HG03520 (cell line): ENCODE results near the gene EEF1E1.
A peak's percentile ranks its signal among the peaks of the same experiment; 100 is the strongest.

Experiments
- ATAC-seq: cut with Tn5 transposase; IDR thresholded peaks from one replicate; pipeline ENCODE4 v1.9.1; 2021; ENCODE audit warnings: mild to moderate bottlenecking, moderate library complexity; ENCODE audit not compliant: unreplicated experiment

The EEF1E1 gene

DNA sequence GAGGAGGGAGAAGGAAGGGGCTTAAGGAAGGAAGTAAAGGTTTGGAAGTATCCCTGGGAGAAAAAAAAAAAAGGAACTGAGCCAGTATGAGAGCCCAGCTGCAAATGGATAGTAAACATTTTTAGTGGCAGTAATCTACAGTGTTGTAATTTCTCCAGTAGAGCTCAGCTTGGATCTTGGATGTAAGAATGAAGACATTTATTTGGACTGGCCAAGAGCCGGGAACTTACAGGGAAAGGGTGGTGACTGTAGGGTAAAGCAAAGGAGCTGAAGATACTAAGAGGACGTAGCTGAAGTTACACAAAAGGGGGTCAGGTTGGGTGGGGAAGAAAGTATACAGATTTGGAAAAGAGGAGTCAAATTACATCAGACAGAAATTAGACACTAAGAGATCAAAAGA lies 13.5 kb downstream of the EEF1E1 start:
- no peak for ATAC-seq

DNA sequence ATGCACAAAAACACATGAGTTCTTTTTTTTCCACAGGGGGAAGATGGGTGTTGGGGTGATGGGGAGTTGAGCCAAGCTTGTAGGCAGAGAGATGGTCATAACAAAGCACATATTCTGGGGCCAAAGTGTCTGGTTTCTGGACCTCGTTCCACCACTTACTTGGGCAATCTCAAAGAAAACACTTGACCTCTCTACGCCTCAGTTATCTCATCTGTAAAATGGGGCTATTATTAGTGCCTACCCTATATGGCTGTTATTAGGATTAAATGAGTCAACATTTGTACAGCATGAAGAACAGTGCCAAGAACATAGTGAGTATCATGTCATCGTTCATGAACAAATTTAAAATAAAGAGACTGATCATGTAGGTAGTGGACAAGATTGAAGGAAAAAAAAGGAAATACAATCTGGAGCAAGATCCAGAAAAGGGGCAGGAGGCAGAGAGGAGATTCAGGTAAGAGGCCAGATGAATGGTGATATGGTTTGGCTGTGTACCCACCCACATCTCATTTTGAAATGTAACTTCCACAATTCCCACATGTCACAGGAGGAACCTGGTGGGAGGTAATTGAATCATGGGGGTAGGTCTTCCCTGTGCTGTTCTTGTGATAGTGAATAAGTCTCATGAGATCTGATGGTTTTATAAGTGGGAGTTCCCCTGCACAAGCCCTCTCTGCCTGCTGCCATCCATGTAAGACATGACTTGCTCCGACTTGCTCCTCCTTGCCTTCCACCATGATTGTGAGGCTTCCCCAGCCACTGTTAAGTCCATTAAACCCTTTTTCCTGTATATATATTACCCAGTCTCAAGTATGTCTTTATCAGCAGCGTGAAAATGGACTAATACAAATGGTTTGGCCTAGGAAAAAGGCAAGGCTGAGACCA lies 14.2 kb downstream of the EEF1E1 start:
- no peak for ATAC-seq

DNA sequence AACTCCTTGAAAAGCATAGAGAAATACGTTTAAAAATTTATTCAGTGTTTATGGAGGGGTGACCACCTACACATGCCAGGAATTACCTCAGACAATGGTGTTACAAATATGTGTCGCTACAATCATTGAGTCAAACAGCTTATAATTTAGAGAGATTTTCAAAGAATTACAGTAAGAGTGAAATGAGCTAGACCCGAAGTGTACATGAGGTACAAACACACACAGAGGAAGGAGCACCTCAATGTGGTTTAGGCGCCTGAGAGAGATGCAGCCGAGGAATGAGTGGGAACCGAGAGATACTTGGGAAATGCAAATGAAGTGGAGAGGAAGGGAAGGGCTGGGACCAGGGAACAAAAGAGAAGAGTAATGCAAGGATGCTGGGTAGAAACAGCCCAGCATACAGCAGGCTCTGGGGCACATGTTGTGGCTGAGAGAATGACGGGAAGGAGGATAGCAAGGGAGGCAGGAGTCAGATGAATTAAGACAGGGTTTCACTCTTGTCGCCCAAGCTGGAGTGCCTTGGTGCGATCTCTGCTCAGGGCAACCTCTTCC lies 15.5 kb downstream of the EEF1E1 start:
- no peak for ATAC-seq

DNA sequence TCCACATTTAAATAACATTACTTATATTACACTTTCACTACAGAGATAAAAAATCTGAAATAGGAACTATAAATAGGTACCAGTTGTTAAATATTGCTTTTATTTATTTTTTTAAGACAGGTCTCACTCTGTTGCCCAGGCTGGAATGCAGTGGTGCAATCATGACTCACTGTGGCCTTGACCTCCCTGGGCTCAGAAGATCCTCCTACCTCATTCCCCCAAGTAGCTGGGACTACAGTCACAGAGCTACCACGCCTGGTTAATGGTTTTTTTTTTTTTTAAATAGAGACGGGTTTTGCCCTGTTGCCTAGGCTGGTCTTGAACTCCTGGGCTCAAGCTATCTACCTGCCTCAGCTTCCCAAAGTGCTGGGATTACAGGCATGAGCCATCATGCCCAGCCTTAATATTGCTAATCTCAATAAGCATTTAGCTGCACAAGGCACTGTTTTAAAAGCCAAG lies 17.3 kb downstream of the EEF1E1 start:
- ATAC-seq, result no peak

DNA sequence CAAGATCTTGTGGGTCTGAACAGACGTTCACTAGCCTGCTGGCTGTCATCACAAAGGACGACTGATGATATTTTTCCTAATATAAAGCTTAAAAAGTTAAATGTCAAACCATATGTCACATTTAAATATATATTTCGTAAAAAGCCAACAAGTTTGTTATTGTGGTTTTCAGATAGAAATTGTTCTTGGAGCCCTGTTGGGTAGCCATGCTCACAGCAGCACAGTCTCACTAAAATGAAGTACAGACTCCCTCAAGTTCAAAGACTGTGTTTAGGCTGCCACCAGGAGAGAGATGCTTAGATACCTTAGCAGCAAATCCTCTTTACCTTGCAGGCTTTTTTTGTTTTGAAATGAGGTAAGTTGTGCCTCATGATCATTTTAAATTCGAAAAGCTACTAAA lies 17.8 kb downstream of the EEF1E1 start:
- ATAC-seq, result no peak

DNA sequence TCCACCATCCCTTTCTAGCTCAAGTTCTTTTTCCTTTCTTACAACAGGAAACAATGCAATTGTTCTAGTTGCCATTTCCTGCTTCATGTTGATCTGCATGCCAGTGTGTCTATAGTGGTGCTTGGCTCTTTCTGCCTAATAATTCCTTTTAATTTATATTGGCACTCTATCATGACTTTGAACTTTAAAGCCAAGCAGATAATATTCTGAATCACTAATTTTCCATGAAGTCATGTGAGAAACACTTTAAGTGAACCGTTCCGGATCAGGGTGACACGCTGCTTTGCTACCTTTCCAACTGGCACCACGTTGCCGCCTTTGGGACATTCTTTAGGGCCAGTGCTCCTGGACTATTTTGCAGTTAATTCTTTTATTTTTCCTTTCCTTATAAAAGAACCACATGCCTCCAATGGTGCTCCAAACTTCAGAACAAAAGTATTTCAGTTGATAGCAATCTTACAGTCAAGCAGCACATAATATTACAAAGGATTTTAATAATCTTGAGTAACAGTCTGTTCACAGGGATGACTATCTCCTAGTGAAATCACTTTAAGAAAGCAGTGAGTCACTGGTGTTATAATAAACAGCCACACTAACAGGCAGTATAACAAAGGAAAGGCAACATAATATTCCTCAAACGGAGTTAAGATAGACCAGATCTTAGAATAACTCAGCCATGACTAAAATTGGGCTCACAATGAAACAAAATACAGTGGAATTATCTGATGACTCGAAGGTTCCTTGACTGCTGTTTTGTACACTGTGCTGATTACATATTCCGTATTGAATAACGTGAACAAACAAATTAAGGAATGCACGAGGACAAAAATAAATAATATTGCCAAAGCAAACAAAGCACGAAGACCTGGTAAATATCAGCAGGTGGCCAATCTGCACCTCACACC lies 19.1 kb downstream of the EEF1E1 start:
- no peak for ATAC-seq

DNA sequence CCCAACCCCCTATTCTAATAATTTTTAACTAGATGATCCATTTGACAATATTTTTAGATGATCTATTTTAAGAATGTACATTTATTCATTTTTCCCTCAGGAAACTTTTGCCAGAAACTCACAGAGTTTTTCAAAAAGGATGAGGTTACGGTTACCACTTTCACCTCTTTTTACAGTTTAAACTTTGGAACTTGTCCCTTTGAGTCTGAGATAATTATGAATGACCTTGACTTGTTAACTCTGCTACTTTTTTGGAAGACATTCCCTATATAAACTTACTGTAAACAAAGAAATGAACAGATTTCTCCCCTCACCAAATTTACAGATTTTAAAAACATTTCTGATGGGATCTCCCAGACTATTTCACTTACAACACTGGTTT lies 19.8 kb downstream of the EEF1E1 start:
- no peak for ATAC-seq

DNA sequence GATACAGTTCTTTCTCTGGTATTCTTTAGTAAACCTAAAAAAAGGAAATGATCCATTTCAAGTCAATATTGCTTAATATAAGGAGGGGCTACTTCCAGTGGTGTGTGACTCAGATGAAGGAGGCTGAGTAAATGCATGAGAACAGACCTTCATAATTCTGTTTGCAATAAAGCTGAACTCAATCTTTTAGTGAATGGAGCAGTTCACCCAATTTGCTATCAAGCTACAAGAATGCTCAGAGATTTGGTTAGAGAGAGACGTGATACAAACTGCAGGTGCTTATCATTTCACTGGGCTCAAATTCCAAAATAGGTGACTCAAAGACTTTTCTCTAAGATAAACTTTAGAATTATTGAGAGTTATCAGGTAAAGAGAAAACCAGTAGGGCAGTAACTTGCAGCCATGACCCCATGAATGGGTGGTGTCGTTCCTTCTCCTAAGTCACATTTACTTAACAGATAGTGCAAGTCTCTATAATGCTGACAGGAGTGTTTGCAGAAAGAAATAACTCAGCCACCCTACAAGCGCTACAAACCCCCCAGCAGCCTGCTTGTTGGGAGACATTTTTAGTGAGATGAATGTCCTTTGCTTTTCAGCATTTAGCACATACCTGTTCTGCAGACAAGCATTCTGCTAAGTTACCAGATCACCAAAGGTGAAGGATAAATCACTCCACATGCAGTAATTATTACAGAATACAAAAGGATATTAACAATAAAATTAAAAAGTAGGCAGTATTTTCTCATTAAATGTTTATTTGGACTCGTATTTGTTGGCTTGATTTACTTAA lies 21.8 kb downstream of the EEF1E1 start:
- ATAC-seq, result no peak

DNA sequence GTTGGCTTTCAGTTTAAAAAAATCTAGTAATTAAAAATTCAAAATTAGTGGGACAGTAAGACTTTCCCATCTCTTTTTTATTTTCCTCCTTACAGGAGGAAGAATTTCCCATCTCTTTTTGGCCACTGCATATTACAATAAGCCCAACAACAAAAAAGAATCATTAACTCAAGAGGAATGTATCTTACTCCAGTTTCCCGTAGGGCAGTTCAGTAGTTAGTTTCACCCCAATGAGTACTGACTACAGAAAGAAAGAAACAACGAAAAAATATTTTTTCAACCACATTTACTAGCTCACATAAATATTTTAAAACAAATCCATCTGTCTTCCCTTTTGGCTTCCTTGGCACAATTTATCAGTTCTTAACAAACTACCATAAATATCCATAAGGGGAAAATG lies 23.2 kb downstream of the EEF1E1 start:
- ATAC-seq, result no peak

DNA sequence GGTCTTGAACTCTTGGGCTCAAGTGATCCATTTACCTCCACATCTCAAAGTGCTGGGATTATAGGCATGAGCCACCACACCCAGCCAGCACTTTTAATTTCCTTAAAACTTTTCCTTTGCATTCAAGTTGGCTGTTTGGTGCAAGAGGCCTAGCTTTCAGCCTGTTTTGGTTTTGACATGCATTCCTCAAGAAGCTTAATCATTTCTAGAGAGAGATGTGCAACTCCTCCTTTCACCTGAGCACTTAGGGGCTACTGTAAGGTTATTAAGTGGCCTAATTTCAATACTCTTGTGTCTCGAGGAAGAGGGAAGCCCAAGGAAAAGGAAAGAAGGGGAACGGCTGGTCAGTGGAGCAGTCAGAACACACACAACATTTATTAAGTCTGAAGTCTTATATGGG lies 24.4 kb downstream of the EEF1E1 start:
- no peak for ATAC-seq

DNA sequence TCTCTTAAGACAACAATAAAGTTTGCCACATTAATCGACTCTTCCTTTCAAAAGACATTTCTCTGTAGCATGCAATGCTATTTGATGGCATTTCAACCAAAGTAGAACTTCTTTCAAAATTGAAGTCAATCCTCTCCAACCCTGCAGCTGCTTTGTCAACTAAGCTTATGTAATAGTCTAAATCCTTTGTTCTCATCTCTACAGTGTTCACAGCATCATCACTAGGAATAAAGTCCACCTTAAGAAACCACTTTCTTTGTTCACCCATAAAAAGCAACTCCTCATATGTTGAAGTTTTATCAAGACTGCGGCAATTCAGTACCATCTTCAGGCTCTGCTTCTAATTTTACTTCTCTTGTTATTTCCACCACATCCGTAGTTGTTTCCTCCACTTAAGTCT lies 26.6 kb downstream of the EEF1E1 start:
- ATAC-seq, result no peak

DNA sequence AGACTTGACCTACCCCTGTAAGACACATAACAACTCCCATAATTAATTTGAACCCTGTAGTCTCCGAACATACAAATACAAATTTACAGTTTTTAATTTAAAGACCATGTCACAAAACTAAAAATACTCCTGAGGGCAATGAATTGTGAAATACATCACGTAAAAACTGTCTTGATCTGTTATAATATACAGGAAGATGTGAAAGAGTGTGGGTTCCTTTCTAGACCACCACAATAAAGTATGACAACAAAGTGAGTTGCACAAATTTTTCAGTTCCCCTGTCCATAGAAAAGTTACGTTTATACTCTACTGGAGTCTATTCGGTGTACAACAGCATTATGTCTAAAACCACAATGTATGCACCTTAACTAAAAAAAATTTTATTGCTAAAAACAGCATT lies 27.2 kb downstream of the EEF1E1 start:
- ATAC-seq, result no peak

DNA sequence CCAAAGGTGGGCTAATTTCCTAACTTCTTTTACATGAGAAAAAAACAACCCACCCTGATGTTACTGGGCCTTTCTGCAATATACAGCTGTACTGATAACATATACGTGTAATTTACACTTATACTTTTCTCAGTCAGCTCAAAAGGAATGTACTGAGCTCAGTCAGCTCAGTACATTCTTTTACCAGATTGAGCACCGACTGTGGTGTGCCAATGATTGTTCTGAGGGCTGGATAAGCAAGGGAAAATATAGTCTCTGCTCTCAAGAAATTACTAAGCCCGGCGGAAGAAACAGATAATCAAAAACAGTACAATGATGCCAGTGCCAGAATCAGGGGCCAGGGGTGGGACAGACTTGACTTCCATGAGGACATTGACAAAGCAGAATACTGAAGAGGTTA lies 28.1 kb downstream of the EEF1E1 start:
- no peak for ATAC-seq

DNA sequence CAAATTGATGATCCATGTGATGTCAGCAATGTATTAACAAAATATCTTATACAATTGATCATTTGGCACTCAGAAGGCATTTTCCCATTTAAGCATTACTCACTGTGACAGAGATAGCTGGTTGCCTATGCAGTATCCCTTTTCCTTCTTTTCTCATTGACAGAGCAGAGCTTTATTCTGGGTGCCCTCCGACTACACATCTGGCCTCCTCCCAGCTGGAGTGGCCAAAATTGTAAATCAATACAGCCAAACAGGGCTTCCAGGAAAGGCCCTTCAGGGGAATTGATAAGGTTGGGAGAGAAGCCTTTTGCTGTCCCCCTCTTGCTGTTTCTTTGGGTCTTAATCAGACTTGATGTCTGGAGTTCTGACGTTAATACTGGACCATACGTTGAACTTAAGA lies 28.6 kb downstream of the EEF1E1 start:
- ATAC-seq, result no peak

DNA sequence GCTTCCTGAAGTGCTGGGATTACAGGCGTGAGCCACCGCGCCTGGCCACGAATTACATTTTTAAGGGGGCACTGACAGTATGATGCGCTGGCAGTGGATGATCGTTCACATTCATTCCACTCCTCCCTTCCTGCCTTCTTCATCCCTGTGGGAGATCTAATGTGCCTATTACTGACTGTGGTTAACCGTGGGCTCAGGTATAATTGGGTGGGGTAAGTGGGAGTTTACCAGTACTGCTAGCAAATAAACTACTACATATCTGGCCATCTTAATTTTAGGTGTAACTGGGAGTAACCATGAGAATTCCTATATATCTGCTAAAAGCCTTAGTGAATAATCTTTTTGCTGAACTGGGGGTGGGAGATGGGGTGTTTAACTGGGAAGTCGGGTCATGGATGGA lies 31.6 kb downstream of the EEF1E1 start:
- no peak for ATAC-seq

DNA sequence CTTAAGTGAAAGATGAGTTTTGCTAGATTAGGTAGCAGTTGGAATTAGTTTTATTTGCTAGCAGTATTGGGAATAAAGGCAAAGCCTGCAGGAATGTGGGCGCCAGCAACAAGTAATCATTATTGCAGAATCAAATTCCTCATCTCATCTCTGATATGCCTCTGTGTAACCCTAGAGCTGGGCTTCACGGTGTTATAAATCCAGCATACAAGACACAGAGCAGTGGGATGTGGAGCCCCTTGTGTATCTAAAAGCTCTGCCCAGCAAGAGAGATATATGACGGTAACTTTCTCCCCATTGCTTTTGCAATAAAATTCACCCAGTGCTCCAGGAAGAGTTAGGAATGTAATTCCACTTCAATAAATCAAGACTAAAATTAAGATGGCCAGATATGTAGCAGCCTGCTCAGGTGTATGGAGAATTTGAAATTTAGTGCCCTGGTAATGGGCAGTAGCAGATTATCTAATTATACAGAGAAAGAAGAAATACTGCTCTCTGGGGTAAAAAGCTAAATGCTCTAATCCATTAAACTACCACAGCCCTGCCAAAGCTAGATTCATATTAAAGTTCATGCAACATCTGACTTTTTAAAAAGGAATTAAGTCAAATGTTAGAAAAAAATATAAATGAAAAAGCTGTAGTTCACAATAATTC lies 32.6 kb downstream of the EEF1E1 start:
- no peak for ATAC-seq

DNA sequence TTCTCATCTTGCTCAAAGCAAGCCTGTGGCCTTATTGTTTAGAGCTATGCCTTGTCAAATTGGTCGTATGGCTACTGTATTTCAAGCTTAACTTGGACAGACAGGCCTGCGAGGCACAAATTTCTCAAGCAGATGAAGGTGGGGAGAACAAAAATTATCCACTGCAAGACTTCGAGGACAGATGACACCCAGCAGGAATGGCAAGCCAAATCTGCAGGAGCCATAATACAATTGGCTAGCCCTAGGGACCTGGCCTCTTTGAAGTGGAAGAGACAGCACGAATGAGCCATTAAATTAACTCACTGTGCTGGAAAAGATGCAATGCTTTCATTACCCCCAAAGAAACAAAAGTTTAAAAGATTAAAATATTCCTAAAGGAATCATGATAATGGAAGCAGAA lies 33.2 kb downstream of the EEF1E1 start:
- ATAC-seq, result no peak

DNA sequence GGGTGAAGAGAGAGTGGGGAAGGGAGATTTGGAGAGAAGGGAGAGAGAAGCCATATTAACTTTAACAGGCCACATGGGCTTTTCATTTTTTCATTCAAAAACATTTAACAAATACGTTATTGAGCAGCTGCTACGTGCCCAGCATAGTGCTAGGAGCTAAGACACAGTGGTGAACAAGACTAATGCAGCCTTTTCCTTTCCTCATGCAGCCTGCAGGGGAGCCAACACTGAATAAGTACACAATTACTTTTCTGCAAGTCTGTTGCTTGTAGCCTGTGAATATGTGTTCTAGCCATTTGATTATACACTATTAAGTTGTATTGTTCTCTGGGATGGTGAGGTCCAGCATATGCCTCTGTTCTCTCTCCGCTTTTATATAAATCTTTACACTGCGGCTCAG lies 36.2 kb downstream of the EEF1E1 start:
- no peak for ATAC-seq

DNA sequence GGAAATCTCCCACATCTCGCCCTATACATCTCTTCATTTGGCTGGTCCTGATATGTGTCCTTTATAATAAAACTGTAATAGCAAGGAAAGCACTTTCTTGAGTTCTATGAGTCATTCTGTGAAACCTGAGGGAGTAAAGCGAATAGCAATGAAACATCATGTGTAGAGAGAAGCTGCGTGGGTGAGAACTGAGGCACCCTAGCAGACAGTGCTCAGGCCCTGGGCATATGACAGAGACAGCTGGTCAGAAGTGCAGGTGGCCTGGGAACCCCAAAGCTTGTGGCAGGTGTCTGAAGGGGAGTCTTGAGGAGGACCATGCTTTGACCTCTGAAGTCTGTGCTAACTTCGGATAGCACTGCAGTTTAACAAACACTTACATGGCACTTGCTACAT lies 36.8 kb downstream of the EEF1E1 start:
- peak; percentile 52 for ATAC-seq
